NCI-H82 treated with DMSO at 0.1 percent for 48 hours (cell line): Measurements from ENCODE around the gene DOCK1.
"Not testable (repeated sequence)": the region's sequence is repeated elsewhere in the genome, so short reads cannot be mapped to it uniquely, and the experiment has no call there.

Source experiments
- DNase-seq: peaks from one replicate; lab custom pipeline; 2025; ENCODE audit not compliant: unreplicated experiment; lab: John Stamatoyannopoulos, UW

Gene DOCK1

GRCh38 chr10:126902157-126902556 lies 3.1 kb upstream of the DOCK1 start:
- DNase-seq = no peak

GRCh38 chr10:126903656-126904360 lies 1.4 kb upstream of the DOCK1 start:
- no peak for DNase-seq

- no peak for DNase-seq
Observed at GRCh38 chr10:126904516-126904817, 761 bp upstream of the DOCK1 start.

GRCh38 chr10:126905776-126906703 lies 812 bp downstream of the DOCK1 start:
- no peak for DNase-seq

- DNase-seq = no peak
Observed at GRCh38 chr10:126906704-126907422, 1.6 kb downstream of the DOCK1 start.

- DNase-seq = no peak
Observed at GRCh38 chr10:126907423-126907970, 2.3 kb downstream of the DOCK1 start.

GRCh38 chr10:126908225-126908624 lies 3.0 kb downstream of the DOCK1 start:
- DNase-seq = no peak

- DNase-seq = no peak
Observed at GRCh38 chr10:126908729-126909128, 3.5 kb downstream of the DOCK1 start.

GRCh38 chr10:126909147-126909546 lies 3.9 kb downstream of the DOCK1 start:
- no peak for DNase-seq

GRCh38 chr10:126910196-126910595 lies 5.0 kb downstream of the DOCK1 start:
- DNase-seq = no peak

GRCh38 chr10:126910798-126911197 lies 5.6 kb downstream of the DOCK1 start:
- DNase-seq = no peak

GRCh38 chr10:126911301-126911700 lies 6.1 kb downstream of the DOCK1 start:
- DNase-seq = no peak

GRCh38 chr10:126913316-126913715 lies 8.1 kb downstream of the DOCK1 start:
- no peak for DNase-seq

GRCh38 chr10:126914561-126914960 lies 9.3 kb downstream of the DOCK1 start:
- DNase-seq = no peak

- not testable (repeated sequence) for DNase-seq
Observed at GRCh38 chr10:126916952-126917351, 11.7 kb downstream of the DOCK1 start.

GRCh38 chr10:126917375-126917774 lies 12.1 kb downstream of the DOCK1 start:
- no peak for DNase-seq

- no peak for DNase-seq
Observed at GRCh38 chr10:126917975-126918908, 13.0 kb downstream of the DOCK1 start.

GRCh38 chr10:126919426-126919825 lies 14.2 kb downstream of the DOCK1 start:
- DNase-seq = no peak

GRCh38 chr10:126921162-126921561 lies 15.9 kb downstream of the DOCK1 start:
- no peak for DNase-seq

- no peak for DNase-seq
Observed at GRCh38 chr10:126921974-126922525, 16.8 kb downstream of the DOCK1 start.
